GM23248 (cell line): ENCODE results near the gene HLA-DRA. TPM values are rescaled to one million over a fixed set of nuclear protein-coding genes. Genes with fewer than 3 reads are reported as not detected.

Source experiments
- DNase-seq: peaks from one replicate; pipeline ENCODE4 v3.0.0-alpha.2; 2015
- H2AFZ ChIP-seq: fragments of 200-600 bp; sonication (generic); 2 replicates; pipeline ENCODE4 v1.6.1; 2016; ENCODE audit warnings: antibody characterized with exemption
- H3F3A ChIP-seq: fragments of 200-600 bp; sonication (generic); 2 replicates; pipeline ENCODE4 v1.6.1; 2016; ENCODE audit warnings: mild to moderate bottlenecking, antibody characterized with exemption, mixed run types; ENCODE audit not compliant: insufficient read depth
- H3K27ac ChIP-seq: fragments of 200-600 bp; sonication (generic); 2 replicates; pipeline ENCODE4 v1.5.1; 2016; ENCODE audit warnings: mild to moderate bottlenecking
- H3K27me3 ChIP-seq: fragments of 200-600 bp; sonication (generic); replicated peaks from 2 replicates; pipeline ENCODE4 v1.6.1; 2016; ENCODE audit warnings: mild to moderate bottlenecking; ENCODE audit not compliant: insufficient read depth
- H3K36me3 ChIP-seq: fragments of 200-600 bp; sonication (generic); 2 replicates; pipeline ENCODE4 v1.6.1; 2016; ENCODE audit warnings: low read depth, mild to moderate bottlenecking
- H3K4me1 ChIP-seq: fragments of 200-600 bp; sonication (generic); 2 replicates; pipeline ENCODE4 v1.6.1; 2016; ENCODE audit warnings: mild to moderate bottlenecking; ENCODE audit not compliant: insufficient read depth
- H3K4me2 ChIP-seq: fragments of 200-600 bp; sonication (generic); one replicate; pipeline ENCODE4 v1.6.1; 2016; ENCODE audit warnings: mild to moderate bottlenecking; ENCODE audit not compliant: unreplicated experiment
- H3K4me3 ChIP-seq: fragments of 200-600 bp; sonication (generic); 2 replicates; pipeline ENCODE4 v1.5.1; 2016; ENCODE audit warnings: mild to moderate bottlenecking
- H3K79me2 ChIP-seq: fragments of 200-600 bp; sonication (generic); 2 replicates; pipeline ENCODE4 v1.6.1; 2016; ENCODE audit warnings: mild to moderate bottlenecking; ENCODE audit not compliant: insufficient read depth
- H3K9ac ChIP-seq: fragments of 200-600 bp; sonication (generic); 2 replicates; pipeline ENCODE4 v1.6.1; 2016; ENCODE audit warnings: mild to moderate bottlenecking
- H3K9me2 ChIP-seq: fragments of 200-600 bp; sonication (generic); 2 replicates; pipeline ENCODE4 v1.6.1; 2016; ENCODE audit warnings: mixed run types, mild to moderate bottlenecking, moderate library complexity; ENCODE audit not compliant: insufficient read depth
- H3K9me3 ChIP-seq: fragments of 200-600 bp; sonication (generic); one replicate; pipeline ENCODE4 v1.6.1; 2017; ENCODE audit warnings: low read depth
- H4K20me1 ChIP-seq: fragments of 200-600 bp; sonication (generic); 2 replicates; pipeline ENCODE4 v1.6.0; 2016; ENCODE audit not compliant: insufficient read depth
- EZH2 ChIP-seq: fragments of 200-600 bp; sonication (generic); IDR thresholded peaks from 2 replicates; pipeline ENCODE4 v1.6.1; 2018; ENCODE audit warnings: antibody characterized with exemption, mild to moderate bottlenecking; ENCODE audit not compliant: insufficient read depth, poor library complexity, severe bottlenecking
- EZH2phosphoT487 ChIP-seq: fragments of 200-600 bp; sonication (generic); IDR thresholded peaks from 2 replicates; pipeline ENCODE4 v1.6.1; 2018; ENCODE audit warnings: antibody characterized with exemption, moderate library complexity, mild to moderate bottlenecking, low read depth; ENCODE audit not compliant: insufficient read depth
- WGBS, 2 experiments: methylation state at CpG; one replicate each; pipeline ENCODE4 v1.1.6; 2015 to 2017; ENCODE audit warnings: low lambda C conversion rate in 2 of 2, low coverage in 1 of 2; ENCODE audit errors: missing lambda C conversion rate in 2 of 2; 5-methylcytosine and 5-hydroxymethylcytosine counted together
- in situ Hi-C: fragments of 300-500 bp; cut with MboI; formaldehyde crosslinking; loops from 2 replicates; pipeline ENCODE4 v1.15.0; 2020
- polyA plus RNA-seq: library from polyadenylated mRNA; unstranded; fragments of >200 nt; fragmentation: Nextera tagmentation; extraction: Ambion mirVana; gene quantifications from 2 replicates; pipeline ENCODE4 v1.2.1, GENCODE V29; 2016
- total RNA-seq: library from RNA; depleted of rRNA; stranded (reverse); fragments of >200 nt; shearing (Covaris generic); gene quantifications from 2 replicates; pipeline ENCODE4 v1.2.3, GENCODE V29; 2014

HLA-DRA gene
- total and polyA plus RNA-seq, 2 experiments from 2014 or later, result 0.80 TPM; not detected in 1

DNA sequence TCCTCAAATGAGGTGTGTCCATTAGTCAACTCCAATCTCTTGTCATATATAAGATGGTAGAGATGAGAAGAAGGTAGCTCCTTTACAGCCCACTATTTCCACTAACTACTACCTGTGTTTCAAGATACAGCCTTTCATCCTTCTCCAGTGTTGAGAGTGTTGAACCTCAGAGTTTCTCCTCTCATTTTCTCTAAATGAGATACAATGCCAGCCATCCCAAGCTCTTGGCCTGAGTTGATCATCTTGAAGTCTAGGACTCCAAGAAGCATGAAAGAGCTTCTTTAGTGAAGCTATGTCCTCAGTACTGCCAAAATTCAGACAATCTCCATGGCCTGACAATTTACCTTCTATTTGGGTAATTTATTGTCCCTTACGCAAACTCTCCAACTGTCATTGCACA is 548 bp upstream of the HLA-DRA start:
- H4K20me1 ChIP-seq, result no peaks in the 10 kb centered on the region
- DNase-seq, result no peak
- no peaks in the 10 kb centered on the region for H3K4me1 ChIP-seq
- WGBS, 2 experiments, result 48 to 52% methylated on average over 1 of the region's 1 CpG
- no peak overlapping the region for H3K27ac ChIP-seq
- no peak overlapping the region for H3K4me2 ChIP-seq
- H2AFZ ChIP-seq, result no peak overlapping the region
- no peaks in the 10 kb centered on the region for H3F3A ChIP-seq
- no peaks in the 10 kb centered on the region for H3K79me2 ChIP-seq
- no peak overlapping the region for H3K4me3 ChIP-seq
- no peak overlapping the region for H3K9ac ChIP-seq
- no peaks in the 10 kb centered on the region for H3K9me2 ChIP-seq
- peaks cover 14% of the 10 kb centered on the region; the same call in 1 of the 2 replicates for H3K27me3 ChIP-seq
- in situ Hi-C loops, result no loop called here
- no peaks in the 10 kb centered on the region for H3K36me3 ChIP-seq
- no peak for TF ChIP-seq EZH2phosphoT487
- no peaks in the 10 kb centered on the region for H3K9me3 ChIP-seq

- H3K9me2 ChIP-seq, result no peaks in the 10 kb centered on the region
- H3K79me2 ChIP-seq, result no peaks in the 10 kb centered on the region
- in situ Hi-C loops, result no loop called here
- H3K9ac ChIP-seq, result no peak overlapping the region
- no peak overlapping the region for H2AFZ ChIP-seq
- H3K9me3 ChIP-seq, result no peaks in the 10 kb centered on the region
- H3F3A ChIP-seq, result no peaks in the 10 kb centered on the region
- H3K27ac ChIP-seq, result no peak overlapping the region
- TF ChIP-seq EZH2phosphoT487 (no peak), EZH2 (no peak)
- no peak overlapping the region for H3K4me2 ChIP-seq
- 49 to 54% methylated on average over 7 of the region's 7 CpGs for WGBS, 2 experiments
- H4K20me1 ChIP-seq, result no peaks in the 10 kb centered on the region
- no peak for DNase-seq
- H3K36me3 ChIP-seq, result no peaks in the 10 kb centered on the region
- no peaks in the 10 kb centered on the region; the same call in 1 of the 2 replicates for H3K27me3 ChIP-seq
- no peak overlapping the region for H3K4me3 ChIP-seq
- H3K4me1 ChIP-seq, result no peaks in the 10 kb centered on the region
Observed at GRCh38 chr6:32442243-32442667, 2.6 kb downstream of the HLA-DRA start.

DNA sequence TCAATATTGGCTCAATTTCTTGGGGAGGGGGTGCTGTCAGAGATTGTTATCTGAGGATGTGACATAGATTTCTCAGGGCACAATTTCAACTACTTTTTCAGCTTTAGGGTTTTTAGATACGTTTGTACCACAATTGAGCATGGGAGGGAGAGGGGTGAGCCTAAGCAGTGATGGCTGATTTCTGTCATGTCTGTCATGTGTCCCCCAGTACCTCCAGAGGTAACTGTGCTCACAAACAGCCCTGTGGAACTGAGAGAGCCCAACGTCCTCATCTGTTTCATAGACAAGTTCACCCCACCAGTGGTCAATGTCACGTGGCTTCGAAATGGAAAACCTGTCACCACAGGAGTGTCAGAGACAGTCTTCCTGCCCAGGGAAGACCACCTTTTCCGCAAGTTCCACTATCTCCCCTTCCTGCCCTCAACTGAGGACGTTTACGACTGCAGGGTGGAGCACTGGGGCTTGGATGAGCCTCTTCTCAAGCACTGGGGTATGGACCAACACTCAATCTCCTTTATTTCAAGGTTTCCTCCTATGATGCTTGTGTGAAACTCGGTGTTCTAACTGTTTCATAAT is 3.4 kb downstream of the HLA-DRA start:
- no peaks in the 10 kb centered on the region for H3F3A ChIP-seq
- in situ Hi-C loops, result no loop called here

DNA sequence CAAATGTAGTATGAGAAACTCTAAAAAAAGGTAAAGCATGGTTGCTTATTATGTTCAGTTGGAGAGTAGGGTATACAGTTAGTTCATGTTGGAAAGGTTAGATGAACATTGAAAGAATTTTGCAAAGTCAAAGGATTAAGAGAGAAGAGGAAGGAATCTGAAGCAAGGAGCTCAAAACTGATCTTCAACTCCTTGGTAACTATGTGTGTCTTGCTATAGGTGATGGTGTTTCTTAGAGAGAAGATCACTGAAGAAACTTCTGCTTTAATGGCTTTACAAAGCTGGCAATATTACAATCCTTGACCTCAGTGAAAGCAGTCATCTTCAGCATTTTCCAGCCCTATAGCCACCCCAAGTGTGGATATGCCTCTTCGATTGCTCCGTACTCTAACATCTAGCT is 4.7 kb downstream of the HLA-DRA start:
- TF ChIP-seq EZH2phosphoT487 (no peak), EZH2 (no peak)
- in situ Hi-C loops, result no loop called here
- H3K36me3 ChIP-seq, result no peaks in the 10 kb centered on the region
- H3K4me3 ChIP-seq, result no peak overlapping the region
- no peak overlapping the region for H3K4me2 ChIP-seq
- 33 to 60% methylated on average over 2 of the region's 2 CpGs for WGBS, 2 experiments
- H3K9ac ChIP-seq, result no peak overlapping the region
- no peaks in the 10 kb centered on the region for H3K9me3 ChIP-seq
- H3K27me3 ChIP-seq, result no peaks in the 10 kb centered on the region; the same call in 1 of the 2 replicates
- no peak overlapping the region for H2AFZ ChIP-seq
- H3K4me1 ChIP-seq, result no peaks in the 10 kb centered on the region
- H3F3A ChIP-seq, result no peaks in the 10 kb centered on the region
- H3K79me2 ChIP-seq, result no peaks in the 10 kb centered on the region
- no peaks in the 10 kb centered on the region for H3K9me2 ChIP-seq
- no peak for DNase-seq
- no peak overlapping the region for H3K27ac ChIP-seq
- H4K20me1 ChIP-seq, result no peaks in the 10 kb centered on the region

More for the DNA sequence above, 3.4 kb downstream of the HLA-DRA start:
- Histone ChIP-seq H3K4me1 (no peaks in the 10 kb centered on the region), H3K4me3 (no peak overlapping the region), H3K27ac (no peak overlapping the region), H3K9me3 (no peaks in the 10 kb centered on the region), H2AFZ (no peak overlapping the region), H3K36me3 (no peaks in the 10 kb centered on the region), H3K9ac (no peak overlapping the region), H3K4me2 (no peak overlapping the region), H3K27me3 (no peaks in the 10 kb centered on the region; the same call in 1 of the 2 replicates), H4K20me1 (no peaks in the 10 kb centered on the region), H3K79me2 (no peaks in the 10 kb centered on the region), H3K9me2 (no peaks in the 10 kb centered on the region)
- no peak for DNase-seq
- no peak for TF ChIP-seq EZH2
- no peak for TF ChIP-seq EZH2phosphoT487
- 23 to 26% methylated on average over 8 of the region's 8 CpGs for WGBS, 2 experiments

GRCh38 chr6:32445321-32445854 is 5.7 kb downstream of the HLA-DRA start:
- in situ Hi-C loops, result no loop called here
- WGBS, 2 experiments, result 30 to 38% methylated on average over 3 of the region's 3 CpGs
- Histone ChIP-seq H3K9me3 (no peaks in the 10 kb centered on the region), H4K20me1 (no peaks in the 10 kb centered on the region), H3K79me2 (no peaks in the 10 kb centered on the region), H2AFZ (no peak overlapping the region), H3K4me1 (no peaks in the 10 kb centered on the region), H3K36me3 (no peaks in the 10 kb centered on the region), H3K9me2 (no peaks in the 10 kb centered on the region), H3K4me2 (no peak overlapping the region), H3K27me3 (no peaks in the 10 kb centered on the region; the same call in 1 of the 2 replicates), H3F3A (no peaks in the 10 kb centered on the region), H3K27ac (no peak overlapping the region), H3K4me3 (no peak overlapping the region), H3K9ac (no peak overlapping the region)
- TF ChIP-seq EZH2 (no peak), EZH2phosphoT487 (no peak)
- DNase-seq, result no peak
